ENCODE data around the gene HCN2.

DNA sequence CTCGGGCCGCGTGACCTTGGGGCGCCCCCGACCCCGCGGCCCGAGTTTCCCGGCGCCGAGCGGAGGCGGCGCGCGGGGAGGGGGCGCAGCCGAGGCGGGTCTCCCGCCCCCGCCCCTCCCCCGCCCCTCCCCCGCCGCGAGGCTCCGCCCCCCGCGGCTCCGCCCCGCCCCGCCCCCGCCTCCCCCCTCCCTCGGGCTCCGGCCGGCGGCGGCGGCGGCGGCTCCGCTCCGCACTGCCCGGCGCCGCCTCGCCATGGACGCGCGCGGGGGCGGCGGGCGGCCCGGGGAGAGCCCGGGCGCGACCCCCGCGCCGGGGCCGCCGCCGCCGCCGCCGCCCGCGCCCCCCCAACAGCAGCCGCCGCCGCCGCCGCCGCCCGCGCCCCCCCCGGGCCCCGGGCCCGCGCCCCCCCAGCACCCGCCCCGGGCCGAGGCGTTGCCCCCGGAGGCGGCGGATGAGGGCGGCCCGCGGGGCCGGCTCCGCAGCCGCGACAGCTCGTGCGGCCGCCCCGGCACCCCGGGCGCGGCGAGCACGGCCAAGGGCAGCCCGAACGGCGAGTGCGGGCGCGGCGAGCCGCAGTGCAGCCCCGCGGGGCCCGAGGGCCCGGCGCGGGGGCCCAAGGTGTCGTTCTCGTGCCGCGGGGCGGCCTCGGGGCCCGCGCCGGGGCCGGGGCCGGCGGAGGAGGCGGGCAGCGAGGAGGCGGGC lies at the start of gene HCN2:
- TF ChIP-seq POLR2AphosphoS5 (IDR thresholded peaks at IDR 0.05): no peak
- TF ChIP-seq, protein P1, sequence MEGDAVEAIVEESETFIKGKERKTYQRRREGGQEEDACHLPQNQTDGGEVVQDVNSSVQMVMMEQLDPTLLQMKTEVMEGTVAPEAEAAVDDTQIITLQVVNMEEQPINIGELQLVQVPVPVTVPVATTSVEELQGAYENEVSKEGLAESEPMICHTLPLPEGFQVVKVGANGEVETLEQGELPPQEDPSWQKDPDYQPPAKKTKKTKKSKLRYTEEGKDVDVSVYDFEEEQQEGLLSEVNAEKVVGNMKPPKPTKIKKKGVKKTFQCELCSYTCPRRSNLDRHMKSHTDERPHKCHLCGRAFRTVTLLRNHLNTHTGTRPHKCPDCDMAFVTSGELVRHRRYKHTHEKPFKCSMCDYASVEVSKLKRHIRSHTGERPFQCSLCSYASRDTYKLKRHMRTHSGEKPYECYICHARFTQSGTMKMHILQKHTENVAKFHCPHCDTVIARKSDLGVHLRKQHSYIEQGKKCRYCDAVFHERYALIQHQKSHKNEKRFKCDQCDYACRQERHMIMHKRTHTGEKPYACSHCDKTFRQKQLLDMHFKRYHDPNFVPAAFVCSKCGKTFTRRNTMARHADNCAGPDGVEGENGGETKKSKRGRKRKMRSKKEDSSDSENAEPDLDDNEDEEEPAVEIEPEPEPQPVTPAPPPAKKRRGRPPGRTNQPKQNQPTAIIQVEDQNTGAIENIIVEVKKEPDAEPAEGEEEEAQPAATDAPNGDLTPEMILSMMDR (IDR thresholded peaks at IDR 0.05): no peak

Data from transverse colon (tissue), 4 donors.